ENCODE data around the gene TSHR. TPM values are rescaled to one million over a fixed set of nuclear protein-coding genes. Genes with fewer than 3 reads are reported as not detected.
"Not testable (repeated sequence)": the region's sequence is repeated elsewhere in the genome, so short reads cannot be mapped to it uniquely, and the experiment has no call there.

TSHR gene
- total RNA-seq, 1 experiment from 2014 or later = not detected

- ATAC-seq (no peak), DNase-seq (ENCODE audit: low spot score) (no peak)
- Mint-ChIP-seq H3K27me3 (ENCODE audit: low read depth) (peaks cover 3% of the 10 kb centered on the region; the same call in 1 of the 2 replicates), H3K27ac (no peak overlapping the region), H3K4me1 (peaks cover 9% of the 10 kb centered on the region; the same call in 1 of the 2 replicates), H3K9me3 (peaks cover 6% of the 10 kb centered on the region; the same call in 1 of the 2 replicates), H3K36me3 (peaks cover 2% of the 10 kb centered on the region; the same call in 1 of the 2 replicates), H3K4me3 (no peak overlapping the region)
- POLR2A ChIA-PET = no interaction called here
- CTCF ChIA-PET = no interaction called here
- TF ChIP-seq ZNF121 (CRISPR knock-in tag; IDR thresholded peaks at IDR 0.05) (no peak), IRF2 (CRISPR knock-in tag; IDR thresholded peaks at IDR 0.05; ENCODE audit: borderline replicate concordance, low read depth) (no peak), SMAD4 (CRISPR knock-in tag; IDR thresholded peaks at IDR 0.05) (no peak), E2F1 (CRISPR knock-in tag; IDR thresholded peaks at IDR 0.05) (no peak), NFE2L1 (CRISPR knock-in tag; IDR thresholded peaks at IDR 0.05) (no peak), CDX4 (CRISPR knock-in tag; IDR thresholded peaks at IDR 0.05; ENCODE audit: borderline replicate concordance) (no peak), NR1H2 (CRISPR knock-in tag; IDR thresholded peaks at IDR 0.05) (no peak), ZNF416 (CRISPR knock-in tag; IDR thresholded peaks at IDR 0.05) (no peak), E2F4 (CRISPR knock-in tag; IDR thresholded peaks at IDR 0.05; ENCODE audit: borderline replicate concordance, low read depth) (no peak), PRDM15 (CRISPR knock-in tag; IDR thresholded peaks at IDR 0.05) (no peak), ZNF317 (CRISPR knock-in tag; IDR thresholded peaks at IDR 0.05; ENCODE audit: borderline replicate concordance, low read depth) (no peak), ZNF512 (CRISPR knock-in tag; IDR thresholded peaks at IDR 0.05; ENCODE audit: borderline replicate concordance) (no peak), NFYB (CRISPR knock-in tag; conservative IDR thresholded peaks at IDR 0.05; ENCODE audit: low read depth) (no peak), KAT7 (CRISPR knock-in tag; IDR thresholded peaks at IDR 0.05; ENCODE audit: borderline replicate concordance) (no peak)
Observed at GRCh38 chr14:81113176-81113575, 157.8 kb downstream of the TSHR start.

GRCh38 chr14:81113945-81114820, 158.8 kb downstream of the TSHR start:
- DNase-seq (ENCODE audit: low spot score) = peak; percentile 55
- H3K27me3 Mint-ChIP-seq (ENCODE audit: low read depth); H3K36me3 Mint-ChIP-seq; ATAC-seq; H3K4me1 Mint-ChIP-seq; CTCF ChIA-PET; H3K9me3 Mint-ChIP-seq: not testable (repeated sequence)
- TF ChIP-seq ZNF281 (CRISPR knock-in tag; IDR thresholded peaks at IDR 0.05) (peak; percentile 77), FOXP4 (CRISPR knock-in tag; IDR thresholded peaks at IDR 0.05) (peak; percentile 50; the same call in 1 of the 2 replicates), FOXK1 (CRISPR knock-in tag; IDR thresholded peaks at IDR 0.05) (peak; percentile 62; the same call in 1 of the 2 replicates)
- POLR2A ChIA-PET = interaction anchor here (1.0 kb wide), 1 partner anchor 103 kb away, joined by 3 read pairs; no protein-coding TSS in a partner anchor
- peak overlapping the region; percentile 84 for H3K27ac Mint-ChIP-seq
- peak overlapping the region; percentile 77 for H3K4me3 Mint-ChIP-seq
